GM18507 (cell line): ENCODE measurements around the gene JKAMP.

Experiments
- DNase-seq: peaks from one replicate; pipeline ENCODE4 v3.0.0; 2011; ENCODE audit warnings: low read depth; ENCODE audit not compliant: insufficient read length; ENCODE audit errors: extremely low spot score
- FAIRE-seq: peaks from 2 replicates; lab custom pipeline; 2011; peaks lifted over from hg19 to GRCh38; lab: Jason Lieb, UNC

Gene JKAMP

DNA sequence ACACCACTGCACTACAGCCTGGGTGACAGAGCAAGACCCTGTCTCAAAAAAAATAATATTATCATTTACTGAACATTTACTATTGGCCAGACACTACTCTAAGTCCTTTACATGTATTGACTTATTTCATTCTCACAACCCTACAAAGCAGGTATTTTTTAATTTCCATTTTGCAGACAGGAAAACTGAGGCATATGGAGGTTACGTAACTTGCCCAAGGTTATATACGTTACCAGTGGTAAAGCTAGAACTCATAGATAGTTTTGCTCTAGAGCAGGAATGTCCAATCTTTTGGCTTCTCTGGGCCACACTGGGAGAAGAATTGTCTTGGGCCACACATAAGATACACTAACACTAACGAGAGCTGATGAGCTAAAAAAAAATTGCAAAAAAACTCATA lies 5.8 kb upstream of the JKAMP start:
- DNase-seq (no peak), FAIRE-seq (no peak)

DNA sequence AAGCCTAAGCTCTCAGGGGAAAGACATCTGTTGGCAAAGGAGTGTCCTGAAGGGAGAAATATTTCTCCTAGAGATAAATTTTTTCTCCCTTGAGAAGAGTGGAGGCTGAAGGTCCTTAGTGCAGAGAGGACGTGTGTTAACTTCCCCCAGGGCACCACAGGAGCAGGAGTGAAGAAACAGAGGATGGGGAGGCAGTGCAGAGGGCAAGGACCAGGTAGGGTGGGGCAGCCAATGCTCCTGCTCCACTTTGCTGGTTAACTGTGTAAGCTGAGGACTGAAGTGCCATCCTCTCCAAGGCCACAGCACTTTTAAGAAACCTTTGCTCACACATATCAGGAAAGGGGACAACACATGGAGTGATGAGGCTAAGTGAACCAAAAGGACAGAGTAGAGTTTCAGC lies 4.2 kb upstream of the JKAMP start:
- DNase-seq: no peak

DNA sequence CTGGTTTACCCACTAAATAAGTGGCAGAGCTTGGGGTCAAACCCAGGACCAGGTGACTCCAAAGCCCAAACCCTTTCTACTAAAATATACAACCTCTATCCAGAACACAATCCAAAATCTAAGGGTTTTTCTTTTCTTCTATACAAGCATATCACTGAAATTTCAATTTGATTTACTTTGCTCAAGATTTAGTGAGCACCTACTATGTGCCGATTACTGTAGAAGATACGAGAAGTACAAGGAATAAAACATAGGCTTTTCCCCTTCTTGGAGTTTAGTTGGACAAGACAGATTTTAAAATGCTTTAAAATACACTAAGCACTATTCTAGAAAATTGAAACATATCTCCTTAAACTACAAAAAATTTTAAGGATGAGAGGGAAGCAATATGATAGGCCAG lies 2.9 kb upstream of the JKAMP start:
- DNase-seq: no peak
- FAIRE-seq: no peak

More for the DNA sequence above, 4.2 kb upstream of the JKAMP start:
- FAIRE-seq: no peak

- DNase-seq: no peak
Measured at GRCh38 chr14:59481871-59482540, 2.3 kb upstream of the JKAMP start.

DNA sequence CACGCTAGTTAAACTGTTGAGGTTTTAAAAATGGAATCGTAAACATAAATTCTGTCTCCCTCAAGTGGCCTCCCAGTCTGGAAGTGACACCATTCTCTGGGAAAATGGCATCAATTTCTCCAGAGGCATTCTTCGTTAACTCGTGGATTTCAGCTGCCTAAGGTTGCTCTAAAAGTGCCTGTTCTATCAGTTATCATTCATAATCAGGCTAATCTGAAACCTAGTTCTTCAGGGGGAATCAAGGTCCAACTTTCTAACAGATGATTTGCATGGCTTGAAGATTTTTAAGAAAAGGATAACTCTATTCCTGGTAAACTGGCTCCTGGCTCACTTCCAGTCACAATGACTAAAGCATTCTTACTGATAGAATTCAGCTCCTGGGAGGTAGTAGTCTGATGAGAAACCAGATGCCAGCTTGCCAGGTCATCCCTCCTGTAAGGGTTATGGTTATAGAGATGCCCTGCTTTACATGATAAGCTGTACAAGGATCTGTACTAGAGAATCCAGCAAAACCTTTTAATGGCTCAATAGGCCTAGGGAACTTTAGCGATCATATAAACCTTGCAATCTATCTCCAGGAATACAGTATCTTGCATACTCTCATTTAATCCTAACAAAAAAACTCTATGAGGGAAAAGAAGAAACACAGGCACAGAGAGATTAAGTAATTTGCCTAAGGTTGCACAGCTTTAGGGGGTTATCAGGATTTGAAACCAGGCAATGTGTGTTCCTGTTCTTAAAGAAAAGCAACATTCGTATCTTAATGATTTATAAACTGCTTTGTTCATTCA lies 1.6 kb upstream of the JKAMP start:
- no peak for FAIRE-seq
- DNase-seq: no peak

More at GRCh38 chr14:59481871-59482540, 2.3 kb upstream of the JKAMP start:
- FAIRE-seq: peak; percentile 15

GRCh38 chr14:59483363-59483762 lies 954 bp upstream of the JKAMP start:
- FAIRE-seq: no peak
- no peak for DNase-seq

- no peak for DNase-seq
- peak; percentile 39 for FAIRE-seq
Measured at GRCh38 chr14:59484639-59485175, 390 bp downstream of the JKAMP start.

DNA sequence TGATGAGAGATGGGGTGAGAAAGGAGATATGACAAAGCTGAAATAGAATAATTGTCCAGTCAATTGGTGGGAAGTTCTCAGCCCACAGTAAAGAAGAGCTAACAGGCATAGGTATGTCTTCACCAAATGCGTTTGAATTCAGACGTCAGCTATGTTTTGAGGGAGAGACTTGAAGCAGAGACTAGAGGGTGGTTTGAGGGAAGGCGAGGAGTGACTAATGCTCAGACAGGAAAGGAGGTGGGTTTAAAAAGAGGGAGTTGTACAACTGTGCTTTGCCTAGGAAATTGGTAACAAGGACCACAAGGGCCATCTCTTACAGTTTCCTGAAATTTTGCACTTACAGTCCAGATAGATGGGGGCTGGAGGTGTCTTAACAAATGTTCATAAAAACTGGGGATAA lies 6.4 kb downstream of the JKAMP start:
- FAIRE-seq: no peak
- no peak for DNase-seq

- no peak for FAIRE-seq
- no peak for DNase-seq
Measured at GRCh38 chr14:59492384-59492783, 8.1 kb downstream of the JKAMP start.

DNA sequence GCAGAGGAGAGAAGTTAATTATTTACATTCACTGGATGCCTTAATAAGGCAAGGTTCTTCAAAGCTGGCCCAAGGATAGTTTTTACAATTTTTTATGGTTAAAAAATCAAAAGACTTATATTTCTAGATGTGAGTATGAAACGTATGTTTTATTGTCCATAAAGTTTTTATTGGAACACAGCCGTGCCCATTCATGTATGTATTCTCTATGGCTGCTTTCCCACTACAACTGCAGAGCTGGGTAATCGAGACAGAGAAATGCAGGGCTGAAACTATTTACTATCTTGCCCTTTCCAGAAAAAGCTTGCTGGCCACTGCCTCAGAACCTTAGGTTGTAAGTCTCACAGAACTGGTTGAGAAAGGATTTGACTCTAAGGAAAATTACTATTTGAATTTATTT lies 16.4 kb downstream of the JKAMP start:
- DNase-seq (no peak), FAIRE-seq (no peak)

GRCh38 chr14:59503256-59503655 lies 18.9 kb downstream of the JKAMP start:
- no peak for DNase-seq
- no peak for FAIRE-seq

DNA sequence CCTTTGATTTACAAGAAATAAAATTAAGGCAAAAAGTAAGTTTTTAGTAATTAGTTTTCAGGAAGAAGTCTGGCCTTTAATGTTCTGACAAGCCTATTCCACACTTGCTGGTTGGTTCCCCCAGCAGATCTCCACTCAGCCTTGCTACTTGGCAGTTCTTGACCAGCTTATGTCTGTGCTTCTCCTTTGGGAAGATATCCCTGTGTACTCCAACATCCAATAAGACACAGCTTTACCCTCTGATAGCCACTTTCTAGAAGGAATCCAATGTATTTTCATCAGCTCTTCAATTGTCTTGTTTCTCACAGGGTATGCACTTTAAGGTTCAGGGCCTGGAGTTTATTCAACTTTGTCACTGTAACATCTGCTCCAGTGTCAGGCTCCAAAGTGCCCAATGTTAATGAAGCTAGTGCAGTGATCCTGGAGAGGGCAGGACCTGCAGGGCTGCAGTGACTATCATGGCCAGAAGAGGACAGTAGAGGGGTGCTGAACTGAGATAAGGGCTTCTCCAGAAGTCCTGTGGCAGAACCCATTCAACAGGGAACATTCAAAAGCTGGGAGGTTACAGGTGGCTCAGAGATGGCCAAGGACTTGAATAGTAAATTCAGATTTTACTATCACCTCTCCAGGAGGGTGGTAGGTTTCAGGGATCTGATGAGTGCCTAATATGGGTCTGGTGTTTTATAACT lies 22.9 kb downstream of the JKAMP start:
- no peak for DNase-seq
- FAIRE-seq: peak; percentile 62

DNA sequence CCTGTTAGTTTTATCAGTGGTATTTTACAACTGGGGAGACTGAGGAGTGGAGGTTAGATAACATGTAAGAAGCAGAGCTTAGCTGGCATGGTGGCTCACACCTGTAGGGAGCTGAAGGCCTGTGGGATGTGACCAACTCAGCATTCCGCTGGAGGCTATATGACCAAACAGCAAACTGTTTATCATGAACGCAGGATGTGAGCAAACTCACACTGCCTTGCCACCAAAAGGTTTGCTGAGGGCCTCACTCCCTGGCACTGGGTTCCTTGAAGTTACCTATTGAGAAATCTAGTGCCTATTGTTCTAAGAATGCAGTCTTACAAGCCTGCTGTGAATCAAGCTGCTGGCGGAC lies 23.4 kb downstream of the JKAMP start:
- DNase-seq (no peak), FAIRE-seq (no peak)

GRCh38 chr14:59509101-59509500 lies 24.8 kb downstream of the JKAMP start:
- no peak for DNase-seq
- FAIRE-seq: no peak

GRCh38 chr14:59510001-59510400 lies 25.7 kb downstream of the JKAMP start:
- no peak for DNase-seq
- no peak for FAIRE-seq

GRCh38 chr14:59510966-59511365 lies 26.6 kb downstream of the JKAMP start:
- no peak for DNase-seq

GRCh38 chr14:59511916-59512575 lies 27.7 kb downstream of the JKAMP start:
- no peak for FAIRE-seq

More at GRCh38 chr14:59510966-59511365, 26.6 kb downstream of the JKAMP start:
- FAIRE-seq: no peak

GRCh38 chr14:59520224-59520623 lies 35.9 kb downstream of the JKAMP start:
- FAIRE-seq: no peak
- no peak for DNase-seq

More at GRCh38 chr14:59511916-59512575, 27.7 kb downstream of the JKAMP start:
- DNase-seq: no peak

DNA sequence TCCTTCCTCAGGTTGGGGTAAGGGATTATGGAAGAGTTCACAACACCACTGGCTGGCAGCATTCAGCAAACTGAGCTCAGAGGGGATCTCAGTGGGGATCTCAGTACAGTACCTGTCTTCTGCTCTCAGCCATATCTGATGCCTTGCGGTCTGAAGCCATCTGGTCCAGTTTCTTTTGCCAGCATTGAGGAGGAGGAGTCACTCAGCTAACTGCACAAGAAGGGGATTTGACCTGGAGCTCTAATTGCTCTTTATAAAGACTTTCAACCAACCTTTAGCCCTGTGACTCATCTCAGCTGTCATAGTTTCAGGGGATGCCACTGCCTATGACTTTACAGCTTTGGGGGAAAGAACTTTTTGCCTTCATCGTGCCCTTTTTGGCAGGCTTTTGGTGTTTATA lies 44.9 kb downstream of the JKAMP start:
- no peak for FAIRE-seq

DNA sequence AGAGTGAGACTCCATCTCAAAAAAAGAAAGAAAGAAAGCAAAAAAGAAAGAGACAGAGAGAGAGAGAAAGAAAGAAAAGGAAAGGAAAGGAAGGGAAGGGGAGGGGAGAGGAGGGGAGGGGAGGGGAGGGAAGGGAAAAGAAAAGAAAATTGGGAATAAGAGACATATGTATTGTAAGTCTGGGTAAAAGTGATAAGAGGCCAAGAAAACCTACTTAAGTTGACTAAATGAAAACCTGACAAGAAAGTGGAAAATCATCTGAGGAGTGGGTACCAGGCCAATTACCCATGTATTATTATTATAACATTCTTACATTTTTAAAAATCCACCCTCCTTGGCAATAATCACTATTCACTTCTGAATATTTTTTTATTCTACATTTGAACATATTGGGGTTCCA lies 46.0 kb downstream of the JKAMP start:
- FAIRE-seq (no peak), DNase-seq (no peak)

More for the DNA sequence above, 44.9 kb downstream of the JKAMP start:
- no peak for DNase-seq
